ENCODE results near the gene EBPL. TPM values are rescaled to one million over a fixed set of nuclear protein-coding genes. Genes with fewer than 3 reads are reported as not detected.
A peak's percentile ranks its signal among the peaks of the same experiment; 100 is the strongest.

The EBPL gene
- total and polyA plus RNA-seq, 2 experiments from 2014 or later, result 75.1 to 104 TPM

DNA sequence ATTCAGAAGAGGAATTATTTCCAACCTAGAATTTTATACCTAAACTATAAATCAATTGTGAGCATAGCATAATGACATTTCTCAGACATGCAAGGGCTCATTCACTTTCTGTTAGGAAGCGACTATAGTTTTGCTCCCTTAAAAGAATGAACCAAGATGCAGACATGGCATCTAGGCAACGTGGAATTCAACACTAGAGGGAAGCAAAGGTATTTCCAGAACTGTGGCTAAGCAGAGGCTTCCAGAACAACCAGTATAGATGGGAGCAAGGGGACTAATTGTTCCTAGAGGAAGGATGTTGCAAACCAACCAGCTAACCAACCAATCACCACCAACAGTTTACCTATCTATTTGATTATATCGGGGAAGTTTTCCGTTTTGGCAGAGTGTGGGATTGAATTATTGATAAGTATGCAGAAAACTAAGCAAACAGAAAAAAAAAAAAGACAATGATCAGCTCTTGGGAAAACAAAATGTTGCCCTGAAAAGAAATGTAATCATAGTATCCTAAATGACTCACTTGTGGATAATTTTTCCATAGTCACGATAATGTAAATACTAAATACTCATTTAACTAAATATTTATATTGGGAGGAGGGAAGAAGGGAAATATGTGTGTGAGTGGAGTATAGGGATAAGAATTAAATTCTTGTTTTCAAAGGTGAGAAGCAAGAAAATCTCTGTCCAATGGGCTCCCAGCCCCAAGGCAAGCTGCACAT lies 41.9 kb downstream of the EBPL start:
- Histone ChIP-seq H3K27ac (no peak overlapping the region), H3K4me1 (ENCODE audit: low read depth) (no peaks in the 10 kb centered on the region), H3K4me3 (no peak overlapping the region), H3K9me3 (ENCODE audit: low read depth) (no peaks in the 10 kb centered on the region), H3K36me3 (no peaks in the 10 kb centered on the region), H3K27me3 (no peaks in the 10 kb centered on the region)
- TF ChIP-seq, protein P1, sequence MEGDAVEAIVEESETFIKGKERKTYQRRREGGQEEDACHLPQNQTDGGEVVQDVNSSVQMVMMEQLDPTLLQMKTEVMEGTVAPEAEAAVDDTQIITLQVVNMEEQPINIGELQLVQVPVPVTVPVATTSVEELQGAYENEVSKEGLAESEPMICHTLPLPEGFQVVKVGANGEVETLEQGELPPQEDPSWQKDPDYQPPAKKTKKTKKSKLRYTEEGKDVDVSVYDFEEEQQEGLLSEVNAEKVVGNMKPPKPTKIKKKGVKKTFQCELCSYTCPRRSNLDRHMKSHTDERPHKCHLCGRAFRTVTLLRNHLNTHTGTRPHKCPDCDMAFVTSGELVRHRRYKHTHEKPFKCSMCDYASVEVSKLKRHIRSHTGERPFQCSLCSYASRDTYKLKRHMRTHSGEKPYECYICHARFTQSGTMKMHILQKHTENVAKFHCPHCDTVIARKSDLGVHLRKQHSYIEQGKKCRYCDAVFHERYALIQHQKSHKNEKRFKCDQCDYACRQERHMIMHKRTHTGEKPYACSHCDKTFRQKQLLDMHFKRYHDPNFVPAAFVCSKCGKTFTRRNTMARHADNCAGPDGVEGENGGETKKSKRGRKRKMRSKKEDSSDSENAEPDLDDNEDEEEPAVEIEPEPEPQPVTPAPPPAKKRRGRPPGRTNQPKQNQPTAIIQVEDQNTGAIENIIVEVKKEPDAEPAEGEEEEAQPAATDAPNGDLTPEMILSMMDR (IDR thresholded peaks at IDR 0.05; ENCODE audit: low read depth, low read length), result peak; percentile 60
- DNase-seq (ENCODE audit: low read depth in 1 of 2, low spot score in 1 of 2), result peak; percentile 45 to 66

DNA sequence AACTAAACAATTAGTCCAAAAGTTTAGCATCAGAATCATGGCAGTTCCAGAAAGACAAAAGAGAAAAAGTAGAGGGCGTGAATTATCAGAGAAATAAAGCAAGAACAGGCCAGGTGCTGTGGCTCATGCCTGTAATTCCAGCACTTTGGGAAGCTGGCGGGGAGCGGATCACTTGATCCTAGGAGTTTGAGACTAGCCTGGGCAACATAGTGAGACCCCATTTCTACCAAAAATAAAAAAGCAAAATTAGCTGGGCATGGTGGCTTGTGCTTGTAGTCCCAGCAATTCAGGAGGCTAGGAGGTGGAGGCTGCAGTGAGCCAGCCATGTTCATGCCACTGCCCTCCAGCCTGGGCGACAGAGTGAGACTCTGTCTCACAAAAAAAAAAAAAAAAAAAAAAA lies 44.6 kb downstream of the EBPL start:
- Histone ChIP-seq H3K36me3 (no peaks in the 10 kb centered on the region), H3K4me1 (ENCODE audit: low read depth) (no peaks in the 10 kb centered on the region), H3K4me3 (no peak overlapping the region), H3K9me3 (ENCODE audit: low read depth) (no peaks in the 10 kb centered on the region), H3K27ac (no peak overlapping the region), H3K27me3 (no peaks in the 10 kb centered on the region)
- DNase-seq (ENCODE audit: low read depth in 1 of 2, low spot score in 1 of 2), result no peak
- TF ChIP-seq, protein P1 (IDR thresholded peaks at IDR 0.05; ENCODE audit: low read depth, low read length), result no peak

DNA sequence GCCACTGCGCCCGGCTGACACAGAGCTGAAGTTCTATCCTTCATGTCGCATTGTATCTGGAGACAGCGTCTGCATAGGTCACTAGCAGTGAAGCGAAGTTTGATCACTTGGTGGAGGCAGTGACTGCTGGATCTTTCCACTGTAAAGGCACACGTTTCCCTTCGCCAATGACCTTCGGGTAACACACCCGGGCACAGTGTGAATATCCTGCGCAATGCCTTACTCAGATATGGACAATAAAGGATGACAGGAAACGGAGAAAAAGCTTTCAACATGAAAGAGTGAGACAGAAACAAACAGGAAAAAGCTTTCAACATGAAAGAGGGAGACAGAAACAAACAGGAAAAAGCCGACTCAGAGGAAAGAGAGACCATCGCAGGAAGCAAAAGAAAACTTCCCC lies 45.8 kb downstream of the EBPL start:
- Histone ChIP-seq H3K4me1 (ENCODE audit: low read depth) (no peaks in the 10 kb centered on the region), H3K27ac (no peak overlapping the region), H3K27me3 (no peaks in the 10 kb centered on the region), H3K36me3 (no peaks in the 10 kb centered on the region), H3K9me3 (ENCODE audit: low read depth) (no peaks in the 10 kb centered on the region), H3K4me3 (no peak overlapping the region)
- DNase-seq (ENCODE audit: low read depth in 1 of 2, low spot score in 1 of 2), result no peak
- TF ChIP-seq, protein P1 (IDR thresholded peaks at IDR 0.05; ENCODE audit: low read depth, low read length), result no peak

DNA sequence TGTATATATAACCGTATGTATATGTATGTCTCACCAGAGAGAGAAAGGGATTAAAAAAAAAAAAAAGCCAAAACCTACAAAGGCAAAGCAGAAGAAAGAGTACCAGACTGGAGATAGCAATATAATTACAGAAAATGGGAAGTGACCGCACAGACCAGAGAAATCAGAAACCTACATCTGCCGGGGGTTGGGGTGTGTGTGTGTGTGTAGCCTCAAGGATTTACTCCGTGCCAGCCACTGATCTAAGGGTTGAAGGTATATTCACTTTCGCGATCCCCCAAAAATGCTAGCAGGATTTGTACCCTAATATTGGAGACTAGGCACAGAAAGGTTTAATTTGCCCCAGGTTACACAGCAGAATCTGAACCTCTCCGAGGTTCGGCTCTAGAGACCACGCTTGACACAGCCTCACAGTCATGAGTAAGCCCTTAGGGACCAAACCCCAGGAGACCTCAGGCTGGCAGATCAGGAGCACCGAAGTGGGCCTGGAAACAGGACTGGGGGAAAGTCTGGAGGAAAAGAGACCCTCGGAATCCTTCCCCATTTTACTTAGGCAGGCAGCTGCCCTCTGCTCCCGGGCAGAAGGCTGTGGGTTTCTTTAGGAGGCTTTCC lies 48.1 kb downstream of the EBPL start:
- Histone ChIP-seq H3K9me3 (ENCODE audit: low read depth) (no peaks in the 10 kb centered on the region), H3K27me3 (no peaks in the 10 kb centered on the region), H3K27ac (no peak overlapping the region), H3K4me3 (no peak overlapping the region), H3K4me1 (ENCODE audit: low read depth) (no peaks in the 10 kb centered on the region), H3K36me3 (no peaks in the 10 kb centered on the region)
- TF ChIP-seq, protein P1 (IDR thresholded peaks at IDR 0.05; ENCODE audit: low read depth, low read length), result no peak
- DNase-seq (ENCODE audit: low read depth in 1 of 2, low spot score in 1 of 2), result no peak

DNA sequence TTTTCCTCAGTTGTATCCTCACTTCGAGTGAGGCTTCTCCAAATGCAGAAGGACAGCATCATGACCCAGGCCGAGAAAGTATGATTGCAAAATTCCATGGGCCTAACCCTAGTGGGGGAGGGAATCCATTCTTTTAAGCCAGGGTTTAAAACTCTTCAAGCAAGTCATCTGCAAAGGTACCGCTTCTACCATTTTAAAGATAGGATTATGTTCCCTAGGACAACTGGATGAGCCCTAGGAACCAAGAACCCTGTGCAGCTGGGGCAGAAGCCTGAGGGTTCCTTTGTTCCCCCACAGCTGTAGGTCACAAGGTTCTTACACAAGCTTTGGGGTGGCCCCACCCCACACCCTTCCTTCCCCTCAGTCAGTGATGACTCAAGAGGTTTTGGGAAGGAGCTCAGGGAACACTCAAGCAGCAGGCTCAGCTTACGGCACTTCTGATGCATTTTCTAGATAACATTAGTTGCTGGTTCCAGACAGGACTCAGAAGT lies 49.4 kb downstream of the EBPL start:
- no peaks in the 10 kb centered on the region for H3K36me3 ChIP-seq
- H3K9me3 ChIP-seq (ENCODE audit: low read depth), result no peaks in the 10 kb centered on the region
- H3K4me3 ChIP-seq, result no peak overlapping the region
- TF ChIP-seq, protein P1 (IDR thresholded peaks at IDR 0.05; ENCODE audit: low read depth, low read length), result no peak
- peak in 1 of 2 donors; percentile 90 for DNase-seq (ENCODE audit: low read depth in 1 of 2, low spot score in 1 of 2)
- H3K27ac ChIP-seq, result no peak overlapping the region
- no peaks in the 10 kb centered on the region for H3K27me3 ChIP-seq
- H3K4me1 ChIP-seq (ENCODE audit: low read depth), result no peaks in the 10 kb centered on the region

All from cardiac muscle cell (in vitro differentiated cells and primary cell).